Activated CD4-positive, alpha-beta T cell treated with anti-CD3 and anti-CD28 coated beads, Interleukin-2, amount 50 U/mL, for 48 hours (primary cell): ENCODE results near the gene FAM234A.
"Not testable (repeated sequence)": the region's sequence is repeated elsewhere in the genome, so short reads cannot be mapped to it uniquely, and the experiment has no call there.

Experiments
- DNase-seq, 2 experiments: peaks; one replicate each; pipeline ENCODE4 v3.0.0-alpha.2; 2020

The FAM234A gene

GRCh38 chr16:266258-267164 lies 31.9 kb downstream of the FAM234A start:
- DNase-seq = no peak

- not testable (repeated sequence) for DNase-seq
Measured at GRCh38 chr16:267562-267961, 32.9 kb downstream of the FAM234A start.

- DNase-seq = no peak
Measured at GRCh38 chr16:268141-269053, 33.8 kb downstream of the FAM234A start.

GRCh38 chr16:269061-269796 lies 34.6 kb downstream of the FAM234A start:
- no peak for DNase-seq

GRCh38 chr16:270381-271255 lies 36.0 kb downstream of the FAM234A start:
- DNase-seq = no peak

- no peak for DNase-seq
Measured at GRCh38 chr16:272633-273546, 38.3 kb downstream of the FAM234A start.

- DNase-seq = no peak
Measured at GRCh38 chr16:273547-274421, 39.2 kb downstream of the FAM234A start.

GRCh38 chr16:275041-275641 lies 40.5 kb downstream of the FAM234A start:
- DNase-seq = peak; percentile 10 to 22

- DNase-seq = no peak
Measured at GRCh38 chr16:275786-276232, 41.2 kb downstream of the FAM234A start, which contains the start of gene RGS11. Gene RGS11, minus strand, starts transcription at chr16:275944. Its CDS starts 33 bp downstream, at chr16:275911.

GRCh38 chr16:276426-277077 lies 41.9 kb downstream of the FAM234A start:
- no peak for DNase-seq

- DNase-seq = peak; percentile 13 to 29
Measured at GRCh38 chr16:278863-279366, 44.3 kb downstream of the FAM234A start.

- no peak for DNase-seq
Measured at GRCh38 chr16:279531-279930, 44.9 kb downstream of the FAM234A start.

- DNase-seq = no peak
Measured at GRCh38 chr16:280005-280460, 45.4 kb downstream of the FAM234A start.

- no peak for DNase-seq
Measured at GRCh38 chr16:280552-280951, 45.9 kb downstream of the FAM234A start, which contains the start of gene ARHGDIG. Gene ARHGDIG, plus strand, starts transcription at chr16:280591. Its CDS starts 90 bp downstream, at chr16:280681.

- DNase-seq = no peak
Measured at GRCh38 chr16:280991-281659, 46.5 kb downstream of the FAM234A start.

GRCh38 chr16:281660-282255 lies 47.1 kb downstream of the FAM234A start:
- no peak for DNase-seq

- DNase-seq = no peak
Measured at GRCh38 chr16:282491-282890, 47.9 kb downstream of the FAM234A start.
